HuH-7 (cell line): Measurements from ENCODE around the gene ZBTB20.

Source experiments
- DNase-seq: peaks from one replicate; pipeline ENCODE4 v3.0.0; 2011; ENCODE audit warnings: low spot score

ZBTB20 gene

GRCh38 chr3:114471478-114471877, 675.6 kb downstream of the ZBTB20 start:
- no peak for DNase-seq

GRCh38 chr3:114469070-114469469, 678.0 kb downstream of the ZBTB20 start:
- DNase-seq = no peak

DNA sequence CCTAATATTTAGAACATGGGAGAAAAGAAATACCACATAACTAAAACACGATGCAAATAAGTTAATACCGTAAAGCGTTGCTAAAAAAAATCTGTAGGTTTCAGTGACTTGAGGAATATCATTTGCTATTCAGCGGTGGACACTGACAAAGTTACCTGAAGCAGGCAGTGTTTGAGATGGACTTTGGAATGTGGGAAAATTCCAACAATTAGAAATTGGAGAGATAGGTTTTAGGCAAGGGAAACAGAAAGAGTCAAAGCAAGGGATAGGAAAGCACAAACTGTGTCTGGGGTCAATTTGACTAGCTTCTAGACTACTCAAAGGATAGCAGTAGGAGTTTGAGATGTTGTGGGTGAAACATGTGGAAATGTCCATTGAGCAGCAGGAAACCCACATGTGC, 680.3 kb downstream of the ZBTB20 start:
- no peak for DNase-seq

DNA sequence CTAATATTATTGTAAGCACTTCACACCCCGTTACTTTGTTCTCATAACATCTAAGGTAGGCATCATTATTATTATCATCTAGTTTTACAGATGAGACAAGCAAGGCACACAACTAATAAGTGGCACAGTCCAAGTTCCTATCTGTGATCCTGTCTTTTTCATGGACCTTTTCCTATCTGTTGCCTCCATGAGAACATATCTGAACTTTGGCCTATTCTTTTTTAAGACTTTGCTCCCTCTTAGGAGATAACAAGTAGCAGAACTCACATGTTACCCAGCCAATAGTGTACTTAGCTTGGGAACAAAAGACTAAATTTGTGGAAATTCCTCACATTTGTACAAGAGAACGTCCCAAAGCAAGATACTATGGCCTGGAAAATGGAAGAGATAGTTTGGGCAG, 680.8 kb downstream of the ZBTB20 start:
- DNase-seq = no peak

DNA sequence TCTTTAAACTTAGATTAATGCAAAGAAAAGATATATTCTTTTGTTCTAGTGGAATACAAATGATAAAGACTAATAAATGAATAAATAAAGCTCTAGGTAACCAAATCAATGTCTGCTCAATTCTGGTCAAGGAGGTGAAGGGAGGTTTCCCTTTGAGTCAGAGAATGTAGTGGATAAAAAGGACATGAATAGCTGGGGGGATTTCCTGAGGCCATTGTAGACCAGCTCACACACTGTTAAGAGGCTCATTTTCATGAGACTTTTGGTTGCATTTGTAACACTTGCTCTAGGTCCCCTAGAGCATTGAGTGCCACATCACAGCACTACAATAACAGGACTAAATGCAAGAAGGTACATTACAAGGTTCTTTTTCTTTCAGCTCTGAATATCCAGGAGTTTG, 682.5 kb downstream of the ZBTB20 start:
- DNase-seq = no peak

GRCh38 chr3:114462750-114463149, 684.3 kb downstream of the ZBTB20 start:
- DNase-seq = no peak

DNA sequence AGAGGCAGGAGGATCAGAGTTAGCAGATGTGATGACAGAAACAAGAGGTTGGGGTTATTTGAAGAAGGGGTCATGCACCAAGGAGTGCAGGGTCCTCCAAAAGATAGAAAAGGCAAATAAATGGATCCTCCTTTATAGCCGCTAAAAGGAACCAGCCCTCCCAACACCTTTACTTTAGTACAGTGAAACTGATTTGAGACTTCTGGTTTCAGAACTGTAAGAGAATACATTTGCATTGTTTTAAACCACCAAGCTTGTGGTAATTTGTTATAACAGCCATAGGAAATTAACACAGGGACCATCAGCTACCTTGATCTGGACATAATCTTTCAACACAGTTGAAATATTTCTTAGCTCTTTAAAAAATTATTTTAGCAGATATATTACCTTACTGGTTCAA, 686.6 kb downstream of the ZBTB20 start:
- no peak for DNase-seq

DNA sequence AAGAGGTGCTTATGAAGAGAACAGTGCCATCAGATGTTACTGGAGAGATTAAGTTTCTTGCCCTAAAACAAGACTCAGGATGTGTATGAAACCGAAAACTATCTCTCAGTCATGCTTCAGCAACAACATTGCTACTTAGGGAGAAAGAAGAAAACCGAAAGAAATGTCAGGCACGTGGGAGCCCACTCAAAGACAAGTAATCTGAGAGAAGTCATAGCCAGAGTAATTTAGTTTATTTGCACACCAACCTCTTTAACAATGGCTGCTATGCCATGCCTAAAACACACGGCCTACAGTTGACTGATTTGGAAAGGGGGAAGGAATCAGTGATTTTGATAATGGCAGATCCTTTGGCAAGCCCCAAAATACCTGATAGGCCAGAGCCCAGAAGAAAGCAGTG, 690.3 kb downstream of the ZBTB20 start:
- no peak for DNase-seq

DNA sequence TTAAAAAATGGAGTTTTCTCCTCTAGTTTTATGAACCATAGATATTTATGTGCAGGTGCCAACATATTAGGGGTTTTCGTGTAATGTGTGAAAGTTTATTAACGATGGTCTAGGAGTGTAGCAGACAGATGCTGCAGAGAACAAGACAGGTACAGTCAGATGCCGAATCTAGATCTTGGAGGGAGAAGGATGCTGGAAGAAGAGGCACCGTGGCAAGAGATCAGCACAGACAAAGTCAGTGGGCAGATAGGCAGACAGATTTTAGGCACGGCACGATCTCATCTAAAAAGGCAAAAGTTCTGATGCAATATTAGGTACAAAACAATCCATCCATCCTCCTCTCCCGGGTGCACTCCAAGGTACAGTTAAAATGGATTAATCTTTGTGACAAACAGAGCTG, 691.7 kb downstream of the ZBTB20 start:
- DNase-seq = no peak

GRCh38 chr3:114454551-114455251, 692.4 kb downstream of the ZBTB20 start:
- peak; percentile 18 for DNase-seq

DNA sequence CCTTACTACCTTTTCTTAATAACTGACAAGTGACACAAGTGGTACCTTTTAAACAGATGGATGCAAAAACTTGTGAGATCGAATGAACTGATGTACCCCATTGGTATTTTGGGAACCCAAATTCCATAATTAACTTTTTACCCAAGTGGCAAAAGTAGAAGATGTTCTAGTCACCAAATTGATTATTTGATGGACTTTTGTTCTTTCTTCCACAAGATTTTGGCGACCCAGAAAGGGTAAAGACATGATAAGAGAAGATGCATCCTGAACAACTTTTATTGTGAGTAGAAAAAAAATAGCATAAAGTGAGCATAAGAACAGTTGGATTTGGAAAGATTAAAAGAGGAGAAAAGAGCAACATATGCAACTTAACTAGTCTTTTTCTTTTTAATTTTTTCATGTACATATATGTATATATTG, 693.7 kb downstream of the ZBTB20 start:
- DNase-seq = no peak

GRCh38 chr3:114452937-114453336, 694.2 kb downstream of the ZBTB20 start:
- DNase-seq = no peak

- DNase-seq = no peak
Observed at GRCh38 chr3:114452256-114452655, 694.8 kb downstream of the ZBTB20 start.

DNA sequence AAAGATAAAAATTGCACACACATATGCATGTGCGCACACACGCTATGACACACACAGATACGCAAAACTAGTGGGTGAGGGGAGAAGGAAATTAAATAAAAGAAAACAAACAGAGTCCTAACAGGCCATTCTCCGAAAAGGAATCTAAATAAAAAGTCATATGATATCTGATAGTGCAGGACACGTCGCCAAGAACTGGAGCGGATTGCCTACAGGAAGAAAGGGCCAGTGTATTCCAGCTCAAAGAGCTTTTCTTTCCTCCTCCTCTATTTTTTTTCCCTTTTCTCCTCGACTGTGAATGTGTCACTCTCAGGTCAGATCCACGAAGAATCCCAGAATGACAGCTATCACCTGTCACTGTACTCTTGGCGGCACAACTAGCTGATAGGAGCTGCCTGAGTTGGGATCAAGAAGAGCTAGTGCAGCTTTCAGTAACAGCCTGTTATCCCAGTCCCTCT, 695.5 kb downstream of the ZBTB20 start:
- no peak for DNase-seq

GRCh38 chr3:114451051-114451451, 696.0 kb downstream of the ZBTB20 start:
- no peak for DNase-seq

DNA sequence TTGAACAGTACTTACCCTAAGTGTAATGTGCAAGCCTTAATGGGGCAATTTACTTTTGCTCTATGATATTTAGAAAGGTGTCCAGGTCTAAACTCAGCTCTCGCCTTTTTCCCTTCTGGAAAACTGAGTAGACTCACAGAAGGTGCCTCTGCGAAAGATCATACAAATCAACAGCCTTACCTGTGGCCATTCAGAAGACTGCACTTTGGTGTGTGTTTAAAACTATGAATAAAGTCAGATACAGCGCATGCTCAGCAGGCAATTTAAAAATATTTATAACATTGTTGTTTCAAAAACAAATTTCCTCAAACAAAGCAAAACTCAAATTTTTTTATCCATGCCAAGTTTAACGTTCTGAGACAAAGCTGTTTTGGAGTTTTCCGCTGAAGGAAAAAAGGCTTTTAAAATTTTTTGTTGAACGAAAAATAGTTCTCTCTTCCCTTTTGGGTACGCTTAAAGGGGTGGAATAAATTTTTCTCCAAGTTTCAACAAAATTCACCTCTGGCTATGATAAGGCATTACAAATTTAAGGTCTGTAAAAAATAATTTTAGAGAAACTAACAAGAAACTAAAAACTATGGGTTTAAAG, 697.0 kb downstream of the ZBTB20 start:
- DNase-seq = no peak

GRCh38 chr3:114449271-114450007, 697.6 kb downstream of the ZBTB20 start:
- DNase-seq = no peak

GRCh38 chr3:114447950-114448479, 699.1 kb downstream of the ZBTB20 start:
- no peak for DNase-seq

- DNase-seq = no peak
Observed at GRCh38 chr3:114447545-114447944, 699.5 kb downstream of the ZBTB20 start.

DNA sequence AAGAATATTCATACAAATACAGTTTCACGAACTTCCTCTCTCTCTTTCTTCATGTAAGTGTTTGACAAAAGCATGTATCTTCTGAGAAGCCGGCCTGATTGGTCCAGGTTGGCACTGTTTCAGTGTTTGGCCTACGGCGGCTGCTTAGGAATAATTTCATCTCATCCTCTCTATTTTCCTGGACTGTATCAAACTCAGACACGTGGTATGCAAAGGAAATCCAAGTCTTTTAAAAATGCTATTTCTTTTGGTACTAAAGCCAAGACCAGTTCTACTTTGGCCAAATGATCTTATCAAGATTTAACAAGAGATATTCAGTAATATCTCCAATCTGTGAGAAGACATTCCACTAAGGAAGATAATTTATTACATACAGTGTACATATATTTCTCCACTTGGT, 700.5 kb downstream of the ZBTB20 start:
- no peak for DNase-seq

GRCh38 chr3:114445233-114445632, 701.9 kb downstream of the ZBTB20 start:
- no peak for DNase-seq

- no peak for DNase-seq
Observed at GRCh38 chr3:114444216-114444615, 702.9 kb downstream of the ZBTB20 start.

DNA sequence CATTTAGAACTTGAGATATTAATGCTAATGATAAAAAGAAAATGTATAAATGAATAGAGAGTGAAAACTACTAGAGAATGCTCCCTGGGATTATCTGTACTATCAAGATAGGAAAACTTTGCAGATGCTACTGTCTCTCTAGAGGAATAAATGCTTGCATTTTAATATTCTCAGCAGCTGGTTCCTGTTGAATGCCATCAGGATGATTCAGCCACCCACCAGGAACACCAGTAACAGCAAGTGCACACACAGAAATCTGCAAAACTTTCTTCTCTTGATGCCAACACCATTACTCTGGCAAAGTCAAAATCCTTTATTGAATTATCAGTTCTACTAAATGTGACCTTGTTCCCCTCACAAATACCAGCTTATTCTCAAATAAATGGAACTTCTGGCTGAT, 704.8 kb downstream of the ZBTB20 start:
- DNase-seq = no peak
